Ishikawa (cell line): ENCODE results near the gene NTSR2.

Experiments
- CEBPB ChIP-seq: IDR thresholded peaks from 2 replicates; pipeline ENCODE4 v1.6.1; 2012
- CREB1 ChIP-seq: IDR thresholded peaks from 2 replicates; pipeline ENCODE4 v1.6.1; 2012; ENCODE audit warnings: low read depth
- EGR1 ChIP-seq: IDR thresholded peaks from 2 replicates; pipeline ENCODE4 v1.6.1; 2012
- EP300 ChIP-seq: IDR thresholded peaks from 2 replicates; pipeline ENCODE4 v1.6.1; 2012; ENCODE audit warnings: borderline replicate concordance
- FOXM1 ChIP-seq: IDR thresholded peaks from 2 replicates; pipeline ENCODE4 v1.6.1; 2012; ENCODE audit warnings: low read depth, borderline replicate concordance
- NFIC ChIP-seq: IDR thresholded peaks from 2 replicates; pipeline ENCODE4 v1.6.1; 2012
- RAD21 ChIP-seq: IDR thresholded peaks from 2 replicates; pipeline ENCODE4 v1.6.1; 2012; ENCODE audit warnings: low read depth
- REST ChIP-seq: IDR thresholded peaks from 2 replicates; pipeline ENCODE4 v1.6.1; 2012; ENCODE audit warnings: low read depth, mild to moderate bottlenecking
- TAF1 ChIP-seq: IDR thresholded peaks from 2 replicates; pipeline ENCODE4 v1.6.1; 2012; ENCODE audit warnings: low read depth, mild to moderate bottlenecking
- TCF12 ChIP-seq: IDR thresholded peaks from 2 replicates; pipeline ENCODE4 v1.6.1; 2012; ENCODE audit warnings: low read depth
- TEAD4 ChIP-seq: IDR thresholded peaks from 2 replicates; pipeline ENCODE4 v1.6.1; 2012
- YY1 ChIP-seq: IDR thresholded peaks from 2 replicates; pipeline ENCODE4 v1.6.1; 2012; ENCODE audit warnings: low read depth
- ZBTB7A ChIP-seq: IDR thresholded peaks from 2 replicates; pipeline ENCODE4 v1.6.1; 2012; ENCODE audit warnings: low read depth
- TF ChIP-seq, protein P1 (sequence below): IDR thresholded peaks from 2 replicates; pipeline ENCODE4 v1.6.1; 2012
- TF ChIP-seq, protein P2 (sequence below): IDR thresholded peaks from 2 replicates; pipeline ENCODE4 v1.6.1; 2012

The NTSR2 gene

GRCh38 chr2:11687736-11688135 is 17.7 kb upstream of the NTSR2 start:
- TF ChIP-seq REST (no peak), CEBPB (no peak), YY1 (no peak), RAD21 (no peak), NFIC (no peak), TEAD4 (no peak), CREB1 (no peak), ZBTB7A (no peak), TAF1 (no peak), EGR1 (no peak), FOXM1 (no peak), EP300 (no peak), TCF12 (no peak)
- TF ChIP-seq, protein P1, sequence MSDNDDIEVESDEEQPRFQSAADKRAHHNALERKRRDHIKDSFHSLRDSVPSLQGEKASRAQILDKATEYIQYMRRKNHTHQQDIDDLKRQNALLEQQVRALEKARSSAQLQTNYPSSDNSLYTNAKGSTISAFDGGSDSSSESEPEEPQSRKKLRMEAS = no peak
- TF ChIP-seq, protein P2, sequence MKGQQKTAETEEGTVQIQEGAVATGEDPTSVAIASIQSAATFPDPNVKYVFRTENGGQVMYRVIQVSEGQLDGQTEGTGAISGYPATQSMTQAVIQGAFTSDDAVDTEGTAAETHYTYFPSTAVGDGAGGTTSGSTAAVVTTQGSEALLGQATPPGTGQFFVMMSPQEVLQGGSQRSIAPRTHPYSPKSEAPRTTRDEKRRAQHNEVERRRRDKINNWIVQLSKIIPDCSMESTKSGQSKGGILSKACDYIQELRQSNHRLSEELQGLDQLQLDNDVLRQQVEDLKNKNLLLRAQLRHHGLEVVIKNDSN = no peak

- TF ChIP-seq CREB1 (no peak), REST (no peak), TCF12 (no peak), EGR1 (no peak), TEAD4 (no peak), ZBTB7A (no peak)
- TF ChIP-seq, protein P2 = no peak
- TF ChIP-seq, protein P1 = no peak
These were observed 16.0 kb upstream of the NTSR2 start for GRCh38 chr2:11685906-11686470.

DNA sequence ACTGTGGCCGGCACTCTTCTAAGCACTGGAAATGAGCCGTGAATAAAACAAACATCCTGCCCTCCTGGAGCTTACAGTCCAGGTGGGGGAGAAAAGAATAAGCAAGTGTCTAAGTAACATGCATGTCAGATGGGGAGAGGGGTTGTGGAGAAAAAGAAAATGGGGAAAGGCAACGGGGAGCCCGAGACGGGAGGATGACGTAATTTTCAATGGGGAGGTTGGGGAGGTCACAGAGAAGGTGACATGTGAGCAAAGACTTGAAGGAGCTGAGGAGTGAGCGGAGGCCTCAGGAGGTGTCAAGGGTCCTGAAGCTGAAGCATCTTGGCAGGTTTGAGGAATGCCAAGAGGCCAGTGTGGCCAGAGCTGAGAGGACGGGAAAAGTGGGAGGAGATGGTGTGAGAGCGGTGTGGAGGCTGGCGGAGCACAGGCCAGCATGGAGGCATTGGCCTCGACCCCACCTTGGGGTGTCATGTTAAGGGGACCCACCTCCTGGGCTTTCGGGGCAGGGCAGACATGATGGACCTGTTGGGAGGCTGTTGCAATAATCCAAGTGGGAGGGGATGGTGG is 15.0 kb upstream of the NTSR2 start:
- TF ChIP-seq FOXM1 = no peak
- TF ChIP-seq EGR1 = no peak
- no peak for TF ChIP-seq EP300
- no peak for TF ChIP-seq RAD21
- no peak for TF ChIP-seq CREB1
- no peak for TF ChIP-seq TAF1

DNA sequence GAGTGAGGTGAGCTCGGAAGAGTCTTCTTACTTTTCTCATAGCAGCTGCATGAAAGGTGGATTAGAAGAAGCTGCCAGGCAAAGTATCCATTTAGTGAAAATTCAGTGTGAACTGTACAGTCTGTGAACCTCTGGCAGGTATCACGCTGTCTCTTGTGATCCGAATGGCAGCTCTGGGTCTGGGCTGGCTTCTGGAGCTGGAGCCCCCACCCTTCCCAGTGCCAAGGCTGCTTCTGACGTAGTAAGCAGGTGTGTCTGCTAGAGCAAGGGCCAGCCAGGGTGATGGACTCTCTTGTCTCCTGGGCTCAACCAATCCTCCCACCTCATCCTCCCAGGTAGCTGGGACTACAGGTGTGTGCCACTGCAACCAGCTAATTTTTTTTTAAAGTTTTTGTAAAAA is 14.0 kb upstream of the NTSR2 start:
- TF ChIP-seq TCF12 (no peak), RAD21 (no peak), CREB1 (no peak), EP300 (no peak), CEBPB (no peak), ZBTB7A (no peak), NFIC (no peak), YY1 (no peak), TAF1 (no peak), TEAD4 (no peak), EGR1 (no peak), REST (no peak)
- TF ChIP-seq, protein P2 = no peak
- TF ChIP-seq, protein P1 = no peak
